ENCODE measurements around the gene LEFTY1. TPM values are rescaled to one million over a fixed set of nuclear protein-coding genes. Genes with fewer than 3 reads are reported as not detected.

LEFTY1 gene
- total and polyA plus RNA-seq, 2 of the 13 experiments (the other 11 are each of a cell fraction or from before 2014, with no cell fraction given), result 0.29 to 0.79 TPM

GRCh38 chr1:225887030-225887314, 2.0 kb downstream of the LEFTY1 start (continued):
- no peak for TF ChIP-seq KIAA2018 (CRISPR knock-in tag; IDR thresholded peaks at IDR 0.05; ENCODE audit: borderline replicate concordance)
- TF ChIP-seq, protein P1, sequence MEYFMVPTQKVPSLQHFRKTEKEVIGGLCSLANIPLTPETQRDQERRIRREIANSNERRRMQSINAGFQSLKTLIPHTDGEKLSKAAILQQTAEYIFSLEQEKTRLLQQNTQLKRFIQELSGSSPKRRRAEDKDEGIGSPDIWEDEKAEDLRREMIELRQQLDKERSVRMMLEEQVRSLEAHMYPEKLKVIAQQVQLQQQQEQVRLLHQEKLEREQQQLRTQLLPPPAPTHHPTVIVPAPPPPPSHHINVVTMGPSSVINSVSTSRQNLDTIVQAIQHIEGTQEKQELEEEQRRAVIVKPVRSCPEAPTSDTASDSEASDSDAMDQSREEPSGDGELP (IDR thresholded peaks at IDR 0.05; ENCODE audit: borderline replicate concordance, low read depth), result peak; percentile 80
- TF ChIP-seq, protein P2, sequence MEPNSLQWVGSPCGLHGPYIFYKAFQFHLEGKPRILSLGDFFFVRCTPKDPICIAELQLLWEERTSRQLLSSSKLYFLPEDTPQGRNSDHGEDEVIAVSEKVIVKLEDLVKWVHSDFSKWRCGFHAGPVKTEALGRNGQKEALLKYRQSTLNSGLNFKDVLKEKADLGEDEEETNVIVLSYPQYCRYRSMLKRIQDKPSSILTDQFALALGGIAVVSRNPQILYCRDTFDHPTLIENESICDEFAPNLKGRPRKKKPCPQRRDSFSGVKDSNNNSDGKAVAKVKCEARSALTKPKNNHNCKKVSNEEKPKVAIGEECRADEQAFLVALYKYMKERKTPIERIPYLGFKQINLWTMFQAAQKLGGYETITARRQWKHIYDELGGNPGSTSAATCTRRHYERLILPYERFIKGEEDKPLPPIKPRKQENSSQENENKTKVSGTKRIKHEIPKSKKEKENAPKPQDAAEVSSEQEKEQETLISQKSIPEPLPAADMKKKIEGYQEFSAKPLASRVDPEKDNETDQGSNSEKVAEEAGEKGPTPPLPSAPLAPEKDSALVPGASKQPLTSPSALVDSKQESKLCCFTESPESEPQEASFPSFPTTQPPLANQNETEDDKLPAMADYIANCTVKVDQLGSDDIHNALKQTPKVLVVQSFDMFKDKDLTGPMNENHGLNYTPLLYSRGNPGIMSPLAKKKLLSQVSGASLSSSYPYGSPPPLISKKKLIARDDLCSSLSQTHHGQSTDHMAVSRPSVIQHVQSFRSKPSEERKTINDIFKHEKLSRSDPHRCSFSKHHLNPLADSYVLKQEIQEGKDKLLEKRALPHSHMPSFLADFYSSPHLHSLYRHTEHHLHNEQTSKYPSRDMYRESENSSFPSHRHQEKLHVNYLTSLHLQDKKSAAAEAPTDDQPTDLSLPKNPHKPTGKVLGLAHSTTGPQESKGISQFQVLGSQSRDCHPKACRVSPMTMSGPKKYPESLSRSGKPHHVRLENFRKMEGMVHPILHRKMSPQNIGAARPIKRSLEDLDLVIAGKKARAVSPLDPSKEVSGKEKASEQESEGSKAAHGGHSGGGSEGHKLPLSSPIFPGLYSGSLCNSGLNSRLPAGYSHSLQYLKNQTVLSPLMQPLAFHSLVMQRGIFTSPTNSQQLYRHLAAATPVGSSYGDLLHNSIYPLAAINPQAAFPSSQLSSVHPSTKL (CRISPR knock-in tag; IDR thresholded peaks at IDR 0.05), result 0 out of 2 replicates have a peak, but pooled peaks have one; percentile 13
- no peak for TF ChIP-seq ZNF501 (CRISPR knock-in tag; IDR thresholded peaks at IDR 0.05)
- no peak for TF ChIP-seq ZNF431 (CRISPR knock-in tag; IDR thresholded peaks at IDR 0.05; ENCODE audit: borderline replicate concordance, low read depth)
- no peak for TF ChIP-seq ZKSCAN1 (IDR thresholded peaks at IDR 0.05; ENCODE audit: low read length)
- TF ChIP-seq, protein P3, sequence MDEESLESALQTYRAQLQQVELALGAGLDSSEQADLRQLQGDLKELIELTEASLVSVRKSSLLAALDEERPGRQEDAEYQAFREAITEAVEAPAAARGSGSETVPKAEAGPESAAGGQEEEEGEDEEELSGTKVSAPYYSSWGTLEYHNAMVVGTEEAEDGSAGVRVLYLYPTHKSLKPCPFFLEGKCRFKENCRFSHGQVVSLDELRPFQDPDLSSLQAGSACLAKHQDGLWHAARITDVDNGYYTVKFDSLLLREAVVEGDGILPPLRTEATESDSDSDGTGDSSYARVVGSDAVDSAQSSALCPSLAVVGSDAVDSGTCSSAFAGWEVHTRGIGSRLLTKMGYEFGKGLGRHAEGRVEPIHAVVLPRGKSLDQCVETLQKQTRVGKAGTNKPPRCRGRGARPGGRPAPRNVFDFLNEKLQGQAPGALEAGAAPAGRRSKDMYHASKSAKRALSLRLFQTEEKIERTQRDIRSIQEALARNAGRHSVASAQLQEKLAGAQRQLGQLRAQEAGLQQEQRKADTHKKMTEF (CRISPR knock-in tag; IDR thresholded peaks at IDR 0.05), result no peak
- no peak for TF ChIP-seq ZNF329 (CRISPR knock-in tag; IDR thresholded peaks at IDR 0.05; ENCODE audit: low read depth)
- TF ChIP-seq ZNF513 (CRISPR knock-in tag; conservative IDR thresholded peaks at IDR 0.05), result no peak
- TF ChIP-seq, protein P4, sequence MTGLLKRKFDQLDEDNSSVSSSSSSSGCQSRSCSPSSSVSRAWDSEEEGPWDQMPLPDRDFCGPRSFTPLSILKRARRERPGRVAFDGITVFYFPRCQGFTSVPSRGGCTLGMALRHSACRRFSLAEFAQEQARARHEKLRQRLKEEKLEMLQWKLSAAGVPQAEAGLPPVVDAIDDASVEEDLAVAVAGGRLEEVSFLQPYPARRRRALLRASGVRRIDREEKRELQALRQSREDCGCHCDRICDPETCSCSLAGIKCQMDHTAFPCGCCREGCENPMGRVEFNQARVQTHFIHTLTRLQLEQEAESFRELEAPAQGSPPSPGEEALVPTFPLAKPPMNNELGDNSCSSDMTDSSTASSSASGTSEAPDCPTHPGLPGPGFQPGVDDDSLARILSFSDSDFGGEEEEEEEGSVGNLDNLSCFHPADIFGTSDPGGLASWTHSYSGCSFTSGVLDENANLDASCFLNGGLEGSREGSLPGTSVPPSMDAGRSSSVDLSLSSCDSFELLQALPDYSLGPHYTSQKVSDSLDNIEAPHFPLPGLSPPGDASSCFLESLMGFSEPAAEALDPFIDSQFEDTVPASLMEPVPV (CRISPR knock-in tag; IDR thresholded peaks at IDR 0.05), result no peak
- no peak for TF ChIP-seq KDM6A (CRISPR knock-in tag; IDR thresholded peaks at IDR 0.05; ENCODE audit: low read depth)
- no peak for TF ChIP-seq MED8 (CRISPR knock-in tag; IDR thresholded peaks at IDR 0.05; ENCODE audit: insufficient replicate concordance)
